Urothelium cell line (cell line): Measurements from ENCODE around the gene MITD1.
"Not testable (repeated sequence)": the region's sequence is repeated elsewhere in the genome, so short reads cannot be mapped to it uniquely, and the experiment has no call there.

ENCODE experiments used
- DNase-seq: peaks from one replicate; pipeline ENCODE4 v3.0.0; 2011; ENCODE audit warnings: low spot score, mixed read lengths
- FAIRE-seq: peaks from 2 replicates; lab custom pipeline; 2011; peaks lifted over from hg19 to GRCh38; lab: Jason Lieb, UNC

Gene MITD1

DNA sequence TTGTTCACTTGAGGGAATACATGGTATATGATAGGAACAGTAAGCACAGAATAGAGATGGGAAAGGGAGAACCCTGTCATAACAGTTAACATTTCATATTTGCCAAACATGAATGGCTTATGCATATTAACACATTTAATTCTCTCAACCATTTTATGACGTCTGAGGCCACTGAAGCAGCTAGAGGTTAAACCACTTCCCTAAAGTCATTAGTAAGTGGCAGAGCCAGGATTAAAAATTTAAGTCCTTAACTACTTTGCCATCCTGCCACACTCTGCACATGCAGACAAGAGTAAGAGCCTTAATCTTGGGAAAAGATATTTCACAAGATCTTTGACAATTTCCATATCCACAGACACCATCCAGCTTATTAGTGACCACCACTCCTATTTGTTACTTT, 24.0 kb downstream of the MITD1 start:
- FAIRE-seq (no peak), DNase-seq (no peak)

GRCh38 chr2:99154643-99155536, 26.0 kb downstream of the MITD1 start, which contains the start of the genes LIPT1 and TSGA10:
Gene LIPT1, plus strand, starts transcription at chr2:99154967. Its CDS starts 6,991 bp downstream, at chr2:99161958.
Gene TSGA10, minus strand, starts transcription at chr2:99154942. Its CDS starts 45,503 bp downstream, at chr2:99109439.
- FAIRE-seq: peak; percentile 89

GRCh38 chr2:99153921-99154604, 26.8 kb downstream of the MITD1 start:
- FAIRE-seq (no peak), DNase-seq (peak; percentile 21)

More at GRCh38 chr2:99154643-99155536, 26.0 kb downstream of the MITD1 start, which contains the start of the genes LIPT1 and TSGA10:
- peak; percentile 98 for DNase-seq

GRCh38 chr2:99152199-99152895, 28.5 kb downstream of the MITD1 start:
- DNase-seq: no peak
- no peak for FAIRE-seq

DNA sequence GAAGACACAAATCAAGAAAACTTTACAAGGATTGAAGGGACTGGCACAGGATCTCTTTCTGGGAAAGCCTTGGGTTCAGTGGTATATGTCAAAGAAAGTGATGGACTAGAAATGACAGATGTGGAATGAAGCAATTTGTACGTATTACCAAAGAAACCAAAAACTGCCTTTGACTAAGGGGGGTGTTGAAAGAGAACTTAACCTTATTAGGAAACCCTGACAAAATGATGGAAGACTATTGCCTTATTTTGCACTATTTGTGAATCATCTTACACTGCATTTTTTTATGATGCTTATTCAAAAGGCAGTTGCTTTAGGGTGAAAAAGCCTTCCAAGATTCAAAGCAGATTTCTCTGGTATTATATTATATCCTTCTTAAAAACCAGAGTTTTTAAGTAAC, 30.2 kb downstream of the MITD1 start:
- no peak for FAIRE-seq
- DNase-seq: no peak

DNA sequence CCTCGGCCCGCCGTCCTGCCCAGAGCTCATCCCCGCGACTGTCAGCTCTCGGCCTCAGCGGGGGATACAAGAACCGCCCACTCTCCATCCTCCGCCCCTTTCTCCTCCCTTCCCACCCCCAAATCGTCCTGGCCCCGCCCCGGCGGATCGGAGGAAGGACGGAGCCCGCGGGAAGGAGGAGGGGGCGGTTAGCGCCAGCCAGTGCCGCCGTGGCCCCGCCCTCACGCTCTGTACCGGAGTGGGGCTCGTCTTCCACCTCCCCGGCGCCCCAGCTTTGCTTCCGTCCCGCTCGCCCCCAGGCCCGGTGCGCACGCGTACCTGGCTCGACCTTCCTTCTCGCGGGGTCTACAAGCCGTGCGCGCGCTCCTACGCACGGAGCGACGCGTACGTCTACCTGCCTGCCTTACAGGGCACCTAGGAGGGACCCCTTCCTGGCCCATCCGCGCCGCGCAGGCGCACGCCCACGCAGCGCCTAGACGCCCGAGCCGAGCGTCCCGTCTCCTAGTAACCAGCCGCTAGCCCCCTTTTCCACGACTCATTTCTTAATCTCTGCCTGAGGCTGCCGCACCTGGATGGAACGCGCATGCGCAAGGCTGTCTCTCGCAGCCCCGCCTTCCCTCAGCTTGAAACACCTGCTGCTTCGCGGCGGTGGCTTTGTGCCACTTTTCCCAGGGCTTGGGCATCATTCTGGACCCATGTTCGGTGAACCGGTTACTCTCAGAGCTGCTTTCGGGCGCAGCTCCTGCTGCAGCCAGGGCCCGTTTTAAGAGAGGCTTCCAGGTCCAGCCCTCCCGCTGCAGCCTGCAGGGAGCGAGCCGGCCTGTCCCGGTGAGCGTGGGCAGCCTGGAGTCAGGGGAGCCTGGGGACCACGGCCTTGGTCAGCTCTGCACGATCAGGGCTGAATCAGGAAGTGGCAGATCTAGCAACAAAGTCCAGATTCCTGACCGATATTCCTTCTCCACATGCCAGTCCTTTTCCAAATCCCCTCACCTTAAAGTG, 39.4 kb downstream of the MITD1 start, which contains the start of gene C2orf15:
Gene C2orf15, plus strand, starts transcription at position 598 of the 999 bp plus-strand sequence. CDS start 8,852 bp downstream, outside the sequence.
- DNase-seq (peak; percentile 97), FAIRE-seq (peak; percentile 79)

GRCh38 chr2:99140860-99141109, 40.1 kb downstream of the MITD1 start:
- DNase-seq (no peak), FAIRE-seq (no peak)

DNA sequence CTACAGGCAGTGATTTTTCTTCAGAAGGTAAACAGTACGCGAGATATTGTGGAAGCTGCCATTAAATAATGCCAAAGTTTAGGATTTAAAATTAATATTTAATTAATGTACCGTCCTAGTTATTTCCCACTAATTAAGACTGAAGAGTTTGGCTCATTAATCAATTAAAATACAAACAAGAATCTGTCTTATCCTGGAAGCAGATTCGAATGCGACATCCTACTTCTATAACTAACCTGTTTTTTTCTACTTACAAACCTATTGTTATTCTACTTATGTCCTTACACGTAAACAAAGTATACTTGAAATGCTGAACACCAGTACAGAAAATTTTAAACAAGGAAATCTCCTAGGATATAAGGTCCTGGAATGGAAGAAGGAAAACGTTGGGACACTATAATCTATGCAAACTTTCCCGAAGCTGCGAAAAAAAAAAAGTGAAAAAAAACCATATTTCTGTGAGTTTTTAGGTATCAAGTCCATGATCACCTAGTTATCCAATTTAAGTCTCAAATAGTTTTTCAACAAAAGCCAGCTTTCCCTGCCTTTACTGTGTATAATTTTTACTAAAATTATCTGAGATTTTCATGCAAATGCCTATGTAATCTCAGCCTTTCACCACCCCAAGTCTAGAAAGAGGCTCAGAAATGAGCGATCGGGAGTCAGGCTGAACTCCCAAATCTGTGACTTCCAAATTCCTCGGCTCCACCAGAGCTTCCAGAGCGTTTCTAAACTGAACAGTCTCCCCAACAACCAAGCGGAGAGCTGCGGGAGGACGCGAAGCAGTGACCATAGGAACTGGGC, 40.6 kb downstream of the MITD1 start:
- DNase-seq: no peak
- FAIRE-seq: no peak

GRCh38 chr2:99139003-99139402, 41.9 kb downstream of the MITD1 start:
- DNase-seq: no peak
- FAIRE-seq: no peak

GRCh38 chr2:99135044-99135556, 45.8 kb downstream of the MITD1 start:
- not testable (repeated sequence) for FAIRE-seq, DNase-seq

DNA sequence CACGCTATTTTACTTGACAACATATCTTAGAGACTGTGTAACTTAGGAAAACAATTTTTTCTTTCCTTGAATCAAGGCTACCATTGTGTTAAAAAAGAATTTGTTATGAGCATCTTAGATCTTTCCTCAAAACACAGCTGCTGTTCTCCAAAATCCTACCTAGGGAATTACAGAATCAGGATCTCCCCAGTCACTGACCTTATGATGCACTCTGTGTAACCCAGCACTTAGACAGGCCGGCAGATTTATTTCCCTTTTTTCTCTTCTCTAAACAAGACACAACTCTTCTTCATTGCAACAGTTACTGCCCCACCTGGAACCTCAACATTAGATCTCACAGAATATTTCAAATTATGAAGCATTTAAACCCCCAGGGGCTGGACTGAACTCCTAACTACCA, 52.9 kb downstream of the MITD1 start:
- FAIRE-seq: no peak
- no peak for DNase-seq
